Suppressor macrophage treated with lipopolysaccharide for 4 hours (primary cell): ENCODE results near the gene ULK4.

ENCODE experiments used
- DNase-seq: peaks from one replicate; pipeline ENCODE4 v3.0.0-alpha.2; 2020

The ULK4 gene

DNA sequence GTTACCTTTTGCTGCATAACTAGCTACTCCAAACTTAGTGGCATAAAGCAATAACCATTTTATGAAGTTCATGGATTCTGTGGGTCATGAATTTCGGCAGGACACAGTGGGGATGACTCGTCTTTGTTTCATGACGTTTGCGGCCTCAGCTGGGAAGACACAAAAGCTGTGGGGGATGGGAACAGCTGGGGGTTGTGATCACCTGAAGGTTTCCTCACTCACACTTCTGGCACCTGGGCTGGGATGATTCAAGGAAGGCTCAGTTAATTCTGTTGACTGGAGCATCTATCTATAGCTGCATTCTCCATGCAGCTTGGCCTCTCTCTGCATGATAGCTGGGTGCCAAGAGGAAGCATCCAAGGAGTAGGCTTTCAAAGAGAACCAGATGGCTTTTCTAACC, 332.8 kb downstream of the ULK4 start:
- DNase-seq, result no peak

DNA sequence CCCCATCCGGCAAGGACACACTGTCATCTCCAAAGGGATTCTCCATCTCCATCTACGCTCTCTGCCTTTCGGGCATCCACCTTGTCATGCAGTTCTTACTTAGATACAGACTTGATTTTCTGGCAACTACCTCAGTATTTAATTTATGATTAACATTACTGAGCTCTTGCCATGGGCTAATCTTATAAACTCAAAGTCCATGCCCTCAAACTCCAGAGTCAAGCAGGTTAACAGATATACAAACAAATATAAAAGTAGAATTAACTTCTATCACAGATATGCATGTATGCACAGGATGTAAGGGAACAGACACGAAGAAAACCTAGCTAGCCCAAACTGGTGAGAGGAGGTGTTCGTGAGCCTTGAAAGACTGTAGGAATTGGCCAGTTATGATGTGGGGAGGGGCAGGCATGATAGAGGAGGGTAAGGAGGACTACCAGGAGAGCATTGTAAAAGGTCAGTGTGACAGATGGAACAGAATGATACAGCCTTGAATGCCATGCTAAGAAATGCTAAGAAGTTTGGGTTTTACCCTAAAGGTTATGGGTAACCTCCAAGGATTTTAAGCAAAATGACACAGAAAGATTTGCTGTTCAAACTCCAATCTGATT, 334.3 kb downstream of the ULK4 start:
- DNase-seq, result no peak

DNA sequence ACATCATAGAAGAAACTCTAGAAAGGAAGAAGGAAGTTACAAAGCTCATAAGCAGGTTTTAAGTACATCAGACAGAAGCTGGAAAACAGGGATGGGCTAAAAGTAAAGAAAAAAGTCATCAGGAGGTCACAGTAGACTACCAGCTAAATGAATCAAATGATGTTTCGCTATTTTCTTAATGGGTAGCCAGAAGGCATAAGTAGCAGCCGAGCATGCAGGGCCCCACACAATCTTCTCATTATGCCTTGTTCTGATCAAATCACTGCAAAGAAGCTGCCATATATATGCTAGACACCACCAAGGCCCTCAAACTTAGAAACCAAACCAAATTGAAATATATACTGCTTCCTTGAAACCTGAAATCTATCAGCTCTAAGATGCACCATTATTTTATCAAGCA, 349.1 kb downstream of the ULK4 start:
- no peak for DNase-seq

DNA sequence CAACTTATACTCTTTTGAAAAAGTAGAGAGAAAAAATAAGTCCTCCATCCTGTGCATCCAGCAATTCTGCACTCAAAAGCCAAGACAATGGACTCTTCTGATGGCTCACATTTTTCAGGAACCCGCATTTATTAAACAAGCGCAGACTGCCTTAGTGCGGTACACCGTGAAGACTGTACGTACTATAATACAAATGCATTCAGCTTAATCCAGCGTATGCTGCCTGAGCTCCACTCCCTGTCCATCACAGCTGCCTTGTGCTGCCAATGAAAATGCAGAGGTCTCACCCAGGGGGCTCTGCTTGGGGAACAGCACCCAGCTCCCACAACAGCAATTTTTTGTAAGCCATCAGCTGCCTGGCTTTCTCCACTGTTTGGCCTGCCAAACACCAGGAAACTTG, 350.9 kb downstream of the ULK4 start:
- no peak for DNase-seq

DNA sequence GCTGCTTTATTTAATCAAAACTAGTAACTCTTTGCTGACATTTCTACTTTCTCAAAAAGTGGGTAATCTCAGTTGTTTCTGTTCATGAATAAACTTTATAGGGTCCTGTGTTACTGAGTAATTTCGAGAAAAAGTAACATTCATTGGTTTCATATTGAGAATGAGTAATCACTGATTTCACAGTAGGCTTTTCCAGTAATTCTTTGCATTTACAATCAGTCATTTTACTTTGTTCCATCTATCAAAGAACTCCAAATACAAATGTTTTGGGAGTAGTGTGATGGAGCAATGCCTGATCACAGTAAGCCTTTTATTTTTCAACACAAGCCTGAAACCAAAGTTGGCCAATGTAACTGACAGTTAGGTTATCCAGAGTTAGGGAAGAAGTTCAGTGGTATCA, 353.6 kb downstream of the ULK4 start:
- DNase-seq, result peak; percentile 1

DNA sequence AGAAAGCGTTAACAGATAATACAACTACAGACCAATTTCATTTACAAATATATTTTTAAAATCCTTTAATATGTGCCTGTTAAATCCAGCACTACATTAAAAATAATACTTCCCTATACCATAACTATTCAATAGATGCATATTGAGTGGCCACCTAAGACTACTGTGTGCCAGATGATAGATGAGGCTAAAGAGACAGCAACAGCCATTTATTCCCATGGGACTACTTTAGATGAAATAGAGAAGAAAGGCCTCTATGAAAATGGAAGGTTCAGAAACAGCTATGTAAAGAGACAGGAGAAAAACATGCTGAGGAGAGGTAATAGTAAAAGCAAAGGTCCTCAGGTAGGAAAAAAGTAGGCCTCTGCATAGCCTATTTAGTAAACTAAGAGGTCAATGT, 358.1 kb downstream of the ULK4 start:
- DNase-seq, result no peak

DNA sequence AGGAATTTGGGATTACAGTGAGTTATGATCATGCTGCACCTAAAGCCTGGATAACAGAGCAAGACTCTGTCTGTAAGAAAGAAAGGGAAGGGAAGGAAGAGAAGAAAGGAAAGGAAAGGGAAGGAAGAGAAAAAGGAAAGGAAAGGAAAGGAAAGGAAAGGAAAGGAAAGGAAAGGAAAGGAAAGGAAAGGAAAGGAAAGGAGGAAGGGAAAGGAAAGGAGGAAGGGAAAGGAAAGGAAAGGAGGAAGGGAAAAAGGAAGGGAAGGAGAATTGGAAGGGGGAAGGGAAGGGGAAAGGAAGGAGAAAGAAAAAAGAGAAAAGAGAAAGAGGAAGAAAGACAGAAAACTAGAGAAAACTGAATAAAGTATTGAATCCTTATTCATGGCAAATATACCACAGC, 359.8 kb downstream of the ULK4 start:
- DNase-seq, result no peak

DNA sequence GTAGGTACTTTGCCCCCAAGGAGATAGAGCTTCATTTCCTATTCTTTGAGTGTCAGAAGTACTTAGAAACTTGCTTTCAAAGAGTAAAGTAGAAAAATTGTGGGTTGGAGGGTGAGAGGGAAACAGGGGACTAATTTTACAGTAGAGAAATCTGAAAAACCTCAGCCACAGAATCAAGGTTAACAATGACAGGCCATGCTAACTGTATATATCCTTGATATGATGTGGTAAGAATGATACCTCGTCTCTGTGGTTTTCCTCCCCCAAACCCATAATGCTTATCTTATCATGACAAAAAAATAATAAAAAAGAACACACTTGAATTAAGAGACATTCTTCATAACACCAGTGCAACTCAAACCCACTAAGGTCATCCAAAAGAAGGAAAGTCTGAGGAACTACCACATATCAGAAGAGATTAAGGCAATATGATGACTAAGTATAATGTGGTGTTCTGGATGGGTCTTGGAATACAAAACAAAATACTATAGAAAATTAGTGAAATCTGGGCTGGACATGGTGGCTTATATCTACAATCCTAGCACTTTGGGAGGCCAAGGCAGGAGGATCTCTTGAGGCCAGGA, 360.4 kb downstream of the ULK4 start:
- DNase-seq, result no peak

DNA sequence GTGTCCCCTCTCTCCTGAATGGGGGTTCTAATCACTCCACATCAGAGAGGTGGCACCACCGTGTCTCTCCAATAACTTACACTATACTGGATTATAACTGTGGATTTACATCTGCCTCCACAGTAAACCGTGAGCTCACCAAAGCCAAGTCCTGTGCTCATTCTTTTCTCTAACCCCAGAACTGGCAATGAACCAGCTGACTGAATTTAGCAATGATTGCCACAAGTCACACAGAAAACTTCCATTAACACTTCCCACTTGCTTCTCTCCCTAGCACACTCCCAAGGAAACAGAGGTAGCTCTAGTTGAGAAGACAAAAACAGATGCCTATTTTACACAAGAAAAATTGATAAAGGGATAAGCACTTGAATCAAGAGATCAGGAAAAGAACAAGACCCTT, 361.3 kb downstream of the ULK4 start:
- no peak for DNase-seq

DNA sequence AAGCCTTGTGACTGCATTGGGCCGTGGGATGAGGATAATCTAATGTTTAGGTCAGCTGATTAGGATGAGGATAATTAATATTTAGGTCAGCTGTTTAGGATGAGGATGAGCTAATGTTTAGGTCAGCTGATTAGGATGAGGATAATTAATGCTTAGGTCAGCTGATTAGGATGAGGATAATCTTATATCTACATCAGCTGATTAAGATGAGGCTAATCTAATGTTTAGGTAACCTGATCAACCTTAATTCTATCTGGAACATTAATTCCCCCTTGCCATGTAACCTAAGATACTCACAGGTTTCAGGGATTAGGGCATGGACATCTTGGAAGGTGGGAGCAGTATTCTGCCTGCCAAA, 362.8 kb downstream of the ULK4 start:
- DNase-seq, result no peak

DNA sequence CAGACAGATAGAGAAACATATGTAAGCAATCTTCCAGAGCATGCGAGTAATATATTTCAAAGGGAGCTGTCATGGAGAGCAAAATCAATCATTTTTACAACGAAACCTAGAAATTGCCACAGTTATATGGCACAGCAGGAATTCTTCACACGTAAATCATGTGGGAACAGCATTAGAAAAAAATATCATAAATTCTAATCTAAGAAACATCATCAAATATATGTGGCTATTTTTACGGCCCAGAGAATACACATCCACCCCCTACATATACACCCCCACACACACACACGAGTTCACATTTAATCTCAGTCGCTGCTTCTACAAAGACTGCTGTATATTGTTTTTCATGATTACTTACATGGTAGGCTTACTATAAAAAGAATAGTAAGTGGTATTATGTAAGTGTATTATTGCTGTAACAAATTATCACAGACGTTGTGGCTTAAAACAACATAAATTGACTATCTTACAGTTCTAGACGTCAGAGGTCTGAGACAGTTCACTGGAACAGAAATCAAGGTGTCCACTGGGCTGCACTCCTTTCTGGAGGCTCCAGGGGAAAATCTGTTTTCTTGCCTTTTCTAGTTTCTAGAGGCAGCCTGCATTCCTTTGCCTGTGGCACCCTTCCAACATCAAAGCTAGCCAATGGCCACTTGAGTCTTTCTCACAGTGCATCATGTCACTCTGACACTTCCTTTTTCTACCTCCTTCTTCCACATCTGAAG, 363.3 kb downstream of the ULK4 start:
- DNase-seq, result peak; percentile 11

DNA sequence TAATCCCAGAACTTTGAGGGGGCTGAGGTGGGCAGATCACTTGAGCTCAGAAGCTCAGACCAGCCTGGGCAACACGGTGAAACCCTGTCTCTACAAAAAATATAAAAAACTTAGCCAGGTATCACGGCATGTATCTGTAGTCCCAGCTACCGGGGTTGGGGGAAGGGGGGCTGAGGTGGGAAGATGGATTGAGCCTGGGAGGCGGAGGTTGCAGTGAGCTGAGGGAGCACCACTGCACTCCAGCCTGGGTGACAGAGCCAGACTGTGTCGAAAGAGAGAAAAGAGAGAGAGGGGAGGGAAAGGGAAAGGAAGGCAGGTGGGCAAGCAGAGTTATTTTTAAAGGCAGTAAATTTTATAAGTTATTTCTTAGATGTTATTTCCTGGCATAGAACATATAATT, 368.1 kb downstream of the ULK4 start:
- no peak for DNase-seq

DNA sequence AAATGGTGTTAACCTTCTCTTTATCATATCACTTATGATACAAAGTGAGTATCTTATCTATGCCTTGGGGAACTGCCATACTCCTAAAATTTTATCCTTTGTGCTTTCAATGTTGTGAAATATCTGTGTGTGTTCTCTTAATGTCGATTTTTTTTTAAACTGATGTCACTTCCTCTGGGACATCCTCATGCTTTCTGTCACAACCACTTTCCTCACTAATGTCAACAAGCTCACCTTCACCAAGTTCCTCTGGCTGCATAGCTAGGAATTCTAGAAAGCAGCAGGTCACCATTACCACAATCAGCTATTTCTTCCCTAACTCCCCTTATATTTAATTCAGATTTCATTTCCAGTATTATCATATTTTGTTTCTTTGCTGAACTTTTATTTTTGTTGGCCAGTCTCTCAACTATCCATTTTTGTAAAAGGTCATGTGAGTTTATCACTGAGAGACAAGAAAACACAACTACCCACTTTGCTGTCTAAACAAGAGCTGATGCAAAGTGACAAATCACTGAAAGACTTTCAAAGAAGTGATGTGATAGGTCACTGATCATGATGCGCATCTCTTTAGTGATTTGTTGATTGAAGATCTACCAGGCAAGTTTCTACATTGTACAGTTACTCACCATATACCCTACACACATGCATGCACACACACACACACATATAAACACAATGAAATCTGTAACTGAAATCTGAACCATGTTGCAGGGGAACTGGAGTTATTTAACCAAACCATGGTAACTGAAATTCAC, 369.0 kb downstream of the ULK4 start:
- peak; percentile 12 for DNase-seq

DNA sequence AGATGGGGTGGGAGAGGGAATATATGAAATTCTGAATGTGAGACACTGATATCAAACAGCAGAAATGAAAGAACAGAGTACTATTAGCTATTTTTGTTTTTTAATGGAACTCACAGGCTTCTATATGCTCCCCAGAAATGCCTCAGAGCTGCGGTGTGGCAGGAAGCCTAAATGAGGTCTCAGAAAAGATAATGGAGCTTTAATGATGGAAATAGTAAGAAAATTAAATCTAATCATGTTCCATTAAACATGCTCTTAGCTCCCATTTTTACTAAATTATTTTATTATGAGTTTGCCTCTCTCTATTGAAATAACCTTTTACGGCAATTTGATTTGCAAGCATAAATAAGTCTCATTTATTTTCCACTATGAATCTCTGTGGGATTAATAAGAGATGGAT, 378.9 kb downstream of the ULK4 start:
- DNase-seq, result no peak

DNA sequence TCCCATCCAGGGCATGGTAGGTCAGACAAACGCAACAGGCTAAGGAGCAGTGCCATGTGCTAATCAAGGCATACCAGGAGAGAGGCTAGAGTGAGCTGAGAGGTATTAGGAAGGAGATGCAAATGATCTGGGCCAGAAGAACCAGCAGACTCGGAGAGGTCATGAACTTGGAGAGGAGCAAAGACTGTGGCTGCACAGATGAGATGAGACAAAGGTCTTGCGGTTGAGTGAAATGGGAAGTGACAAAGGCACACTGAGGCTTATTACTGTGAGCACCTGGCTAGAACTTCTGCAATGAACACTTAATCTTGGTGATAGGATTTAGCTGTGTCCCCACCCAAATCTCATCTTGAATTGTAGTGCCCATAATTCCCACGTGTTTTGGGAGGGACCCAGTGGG, 380.2 kb downstream of the ULK4 start:
- DNase-seq, result no peak

DNA sequence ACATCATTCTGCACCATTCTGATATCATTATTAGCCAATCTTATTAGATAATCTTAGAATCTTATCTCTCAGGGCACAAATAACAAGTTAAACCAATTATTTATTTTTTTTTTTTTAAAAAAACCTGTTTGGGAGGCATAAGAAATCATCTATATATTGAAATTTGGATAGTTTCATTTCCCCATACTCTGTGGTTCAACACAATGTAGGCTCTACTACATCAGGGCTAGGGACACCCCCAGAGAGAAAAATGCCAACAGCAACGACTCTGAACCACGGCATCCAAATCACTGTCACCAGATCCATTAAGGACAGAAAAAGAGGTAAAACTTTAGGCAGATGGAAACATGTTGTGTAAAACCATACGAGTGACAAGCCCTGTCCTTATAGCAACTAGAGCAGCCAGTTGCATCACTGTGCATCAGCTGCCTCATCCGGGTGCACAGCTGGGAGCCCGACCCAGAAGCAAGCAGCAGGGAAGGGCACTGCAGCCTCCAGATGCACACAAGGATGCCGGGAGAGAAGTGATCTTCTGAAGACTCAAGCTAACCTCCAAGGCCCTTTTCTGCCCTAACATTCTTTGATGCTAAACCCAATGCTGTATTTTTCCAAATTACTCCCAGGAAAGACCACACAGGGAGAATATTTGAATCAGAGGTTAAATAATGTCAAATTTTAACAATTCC, 381.5 kb downstream of the ULK4 start:
- no peak for DNase-seq

DNA sequence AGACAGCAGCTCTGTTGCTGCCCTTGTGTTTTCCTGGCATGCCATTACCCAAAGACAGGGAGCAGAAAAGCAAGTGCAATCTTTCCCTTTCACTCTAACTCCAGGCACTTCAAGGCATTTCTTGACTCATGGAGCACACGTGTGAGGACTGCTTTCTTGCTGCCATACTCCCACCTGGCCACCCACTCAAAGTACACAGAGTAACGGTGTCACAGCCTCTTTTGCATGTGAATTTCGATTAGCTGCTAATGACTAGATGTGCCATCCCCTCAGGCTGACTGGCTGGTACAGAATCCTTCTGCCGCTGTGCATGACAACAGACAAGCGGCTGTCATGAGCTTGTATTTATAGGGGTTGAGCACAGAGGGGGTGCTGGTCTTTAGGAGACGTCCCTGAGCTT, 382.0 kb downstream of the ULK4 start:
- DNase-seq, result no peak

DNA sequence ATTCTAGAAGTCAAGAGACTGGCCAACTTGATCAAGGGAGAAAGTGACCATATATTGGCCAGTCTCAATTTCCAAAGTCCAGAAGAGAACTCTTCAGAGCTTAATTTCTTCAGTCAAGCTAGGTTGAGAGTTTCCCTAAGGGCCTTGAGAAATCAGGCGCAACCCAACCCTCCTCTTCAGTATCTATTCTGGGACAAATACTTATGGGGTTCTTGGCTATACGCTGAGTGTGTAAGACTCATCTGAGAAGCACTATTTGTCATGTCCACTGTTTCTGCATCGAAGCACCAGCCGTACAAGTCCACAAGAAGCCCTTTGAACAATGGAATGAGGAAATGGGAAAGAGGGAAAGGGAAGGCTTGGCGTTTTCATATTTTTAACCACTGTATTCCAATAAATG, 383.1 kb downstream of the ULK4 start:
- DNase-seq, result no peak

DNA sequence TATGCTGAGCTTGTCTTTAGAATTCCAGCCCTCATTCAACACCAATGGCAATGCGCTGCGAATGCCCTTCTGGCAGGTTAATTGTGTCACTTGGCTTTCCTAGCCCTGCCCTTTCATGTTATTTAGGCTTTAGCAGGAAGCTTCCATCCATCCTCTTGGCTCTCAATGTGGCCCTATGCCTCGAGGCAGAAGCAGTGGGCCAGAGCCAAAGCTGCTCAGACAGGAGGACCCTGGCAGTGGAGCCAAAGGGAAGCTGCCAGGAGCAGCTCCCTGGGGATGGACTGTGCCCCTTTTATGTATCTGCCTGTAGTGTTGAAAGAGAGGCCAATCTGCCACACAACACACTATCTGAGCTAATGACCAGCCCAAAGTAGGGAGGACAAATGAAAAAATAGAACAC, 386.2 kb downstream of the ULK4 start:
- no peak for DNase-seq

DNA sequence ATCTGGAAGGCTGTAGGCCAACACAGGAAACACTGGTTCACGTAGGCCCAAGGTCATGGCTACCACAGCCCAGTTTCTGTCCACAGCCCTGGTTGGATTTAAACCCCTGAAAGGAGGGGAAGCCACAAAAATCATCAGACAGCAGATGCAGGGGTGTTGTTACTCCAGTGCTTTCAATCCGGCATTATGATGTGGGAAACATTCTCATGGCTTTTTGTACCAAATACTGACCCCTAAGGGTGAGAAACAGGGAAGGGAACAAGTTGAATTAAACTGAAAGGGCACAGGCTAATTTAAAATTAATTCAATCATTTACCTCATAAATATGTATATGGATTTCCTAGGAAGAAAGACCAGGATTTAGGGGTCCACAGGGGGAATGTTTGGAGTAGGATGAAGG, 387.0 kb downstream of the ULK4 start:
- DNase-seq, result no peak

DNA sequence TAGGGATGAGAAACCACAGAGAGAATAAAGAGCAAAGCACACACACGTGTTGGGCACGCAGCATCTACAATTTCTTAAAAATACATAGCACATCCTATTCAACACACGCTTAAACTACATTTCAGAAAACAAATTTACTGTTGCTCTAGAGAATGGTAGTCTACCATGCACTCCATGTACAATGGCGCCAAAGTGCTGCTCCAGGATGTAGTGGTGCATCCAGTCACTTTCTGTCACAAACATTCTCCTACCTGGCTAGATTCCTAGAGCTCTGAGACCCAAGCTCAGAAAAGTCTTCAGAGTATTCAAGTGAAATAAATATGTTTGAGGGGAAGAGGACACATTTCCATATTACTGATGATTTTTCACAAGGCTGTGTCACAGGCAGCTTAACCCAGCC, 388.3 kb downstream of the ULK4 start:
- no peak for DNase-seq

DNA sequence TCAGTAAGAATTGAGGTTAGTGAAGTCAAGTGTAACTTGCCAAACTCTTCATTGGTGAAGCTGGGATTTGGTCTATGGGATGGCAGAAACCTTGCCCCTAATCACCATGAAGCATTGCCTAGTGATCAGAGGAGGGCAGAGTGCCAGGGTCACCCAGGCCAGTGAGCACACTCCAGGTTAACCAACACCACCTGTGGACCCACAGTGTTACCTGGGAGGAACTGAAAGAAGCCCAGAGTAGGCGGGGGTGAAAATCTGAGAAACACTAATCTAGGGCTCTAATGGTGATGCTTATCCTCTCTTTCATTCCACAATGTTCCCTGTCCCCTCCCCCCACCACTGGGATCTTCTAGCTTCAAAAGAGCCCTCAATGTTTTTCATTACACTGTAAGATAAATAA, 389.8 kb downstream of the ULK4 start:
- DNase-seq, result no peak

DNA sequence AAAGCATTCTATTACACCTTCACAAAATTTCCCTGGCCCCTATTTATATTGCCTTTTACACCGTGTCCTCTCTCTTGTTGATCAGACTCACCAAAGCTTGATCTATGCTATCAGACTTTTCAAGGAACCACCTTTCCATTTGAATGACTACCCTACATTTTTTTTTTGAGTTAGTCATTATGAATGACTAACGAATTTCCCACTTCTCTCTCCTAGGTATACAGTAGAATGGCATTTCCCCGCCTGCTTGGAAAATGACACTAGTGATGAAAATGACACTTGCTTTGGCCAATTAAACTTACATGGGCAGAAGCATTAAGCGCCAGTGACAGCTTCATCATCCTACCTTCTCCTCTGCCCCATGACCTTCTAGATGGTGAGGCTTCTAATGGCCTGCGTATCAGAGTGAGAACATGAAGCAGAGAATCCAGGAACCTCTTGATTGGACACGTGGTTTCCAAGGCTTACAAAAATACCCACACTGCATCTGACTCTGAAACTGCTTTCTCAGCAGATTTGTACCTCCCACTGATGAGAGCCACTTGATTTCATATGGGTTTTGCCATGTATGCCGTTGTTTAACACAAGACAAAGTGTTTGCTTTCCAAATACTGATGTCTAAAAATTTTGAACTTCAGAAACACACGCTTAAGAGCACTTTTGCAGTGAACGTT, 392.1 kb downstream of the ULK4 start:
- DNase-seq, result no peak
